Stomach (tissue), 4 donors: ENCODE measurements around the gene GADD45A.

Experiments
- CTCF ChIP-seq, 7 experiments: fragments of 450-650 bp in 4 of 7; fragments of 200-600 bp in 3 of 7; sonication (generic) in 3 of 7; IDR thresholded peaks; one replicate each; pipeline ENCODE4 v1.5.1; 2016 to 2019; ENCODE audit warnings: antibody characterized with exemption in 7 of 7, control low read depth in 2 of 7, mild to moderate bottlenecking in 1 of 7
- EP300 ChIP-seq: sonication (generic); formaldehyde crosslinking; IDR thresholded peaks from one replicate; pipeline ENCODE4 v1.6.1; 2017; ENCODE audit warnings: antibody characterized with exemption
- POLR2A ChIP-seq, 4 donors: fragments of 450-650 bp; IDR thresholded peaks; one replicate each; pipeline ENCODE4 v1.6.1; 2016; ENCODE audit warnings: antibody characterized with exemption in 4 of 4, control low read depth in 2 of 4, mild to moderate bottlenecking in 1 of 4, moderate library complexity in 1 of 4
- POLR2AphosphoS5 ChIP-seq, 3 donors: sonication (generic); formaldehyde crosslinking; IDR thresholded peaks; one replicate each; pipeline ENCODE4 v1.6.1; 2016; ENCODE audit warnings: antibody characterized with exemption in 3 of 3

GRCh38 chr1:67648582-67649326 lies 36.2 kb upstream of the GADD45A start:
- TF ChIP-seq CTCF (IDR thresholded peaks at IDR 0.05) (no peak), POLR2A (IDR thresholded peaks at IDR 0.05) (no peak), POLR2AphosphoS5 (IDR thresholded peaks at IDR 0.05) (no peak), EP300 (no peak)
